ENCODE data around the gene KAT7. TPM values are rescaled to one million over a fixed set of nuclear protein-coding genes. Genes with fewer than 3 reads are reported as not detected.
A peak's percentile ranks its signal among the peaks of the same experiment; 100 is the strongest.

KAT7 gene
- total and polyA plus RNA-seq, 10 of the 15 experiments (the other 5 are each of a cell fraction or from before 2014, with no cell fraction given) = 6.6 to 45.8 (median 26.3) TPM

- SMC1A ChIA-PET (ENCODE audit: uncharacterized antibody, unreplicated experiment) = no interaction called here
- in situ Hi-C loops (cut with MboI) = no loop called here
- Histone ChIP-seq H4K20me1 (ENCODE audit: control insufficient read depth, insufficient read depth) (no peaks in the 10 kb centered on the region), H3K79me2 (ENCODE audit: control insufficient read depth, insufficient read depth, low read length) (no peaks in the 10 kb centered on the region), H3K9me3 (replicated peaks; ENCODE audit: control insufficient read depth, insufficient read depth, low read length) (no peaks in the 10 kb centered on the region), H3K4me3 (peak overlapping the region; percentile 70), H3K27ac (ENCODE audit: control insufficient read depth, insufficient read depth) (no peak overlapping the region), H3K27me3 (replicated peaks in 1 of 2; ENCODE audit: control insufficient read depth in 2 of 2, insufficient read depth in 2 of 2, low read length in 1 of 2) (no peaks in the 10 kb centered on the region; a peak in 3 of 4 replicates), H3K36me3 (ENCODE audit: control insufficient read depth in 2 of 2, insufficient read depth in 2 of 2, low read length in 1 of 2) (no peaks in the 10 kb centered on the region; a peak in 1 of 4 replicates), H2AFZ (ENCODE audit: control insufficient read depth, low read depth, low read length) (no peak overlapping the region; the same call in 1 of the 2 replicates), H3K4me1 (ENCODE audit: control insufficient read depth, insufficient read depth, low read length) (no peaks in the 10 kb centered on the region), H3K4me2 (ENCODE audit: control insufficient read depth, insufficient read depth) (peak overlapping the region; percentile 96), H3K9ac (ENCODE audit: control insufficient read depth, insufficient read depth, low read length) (peak overlapping the region; percentile 57)
- intact Hi-C loops (cut with micrococcal nuclease; ENCODE audit: unreplicated experiment) = loop anchor here (5.0 kb wide), 2 partner anchors 144 to 284 kb away; partner anchors contain the start of gene SLC35B1
- TF ChIP-seq EP300 (IDR thresholded peaks at IDR 0.05; ENCODE audit: borderline replicate concordance in 1 of 2, control insufficient read depth in 1 of 2, low read depth in 2 of 2, low read length in 2 of 2) = no peak
- TF ChIP-seq MTA3 (IDR thresholded peaks at IDR 0.05; ENCODE audit: borderline replicate concordance, low read length) = no peak
- BruUV-seq (replicated peaks) = no TSS peak
- CTCF ChIA-PET = interaction anchor here (1.1 kb wide), 1 partner anchor 281 kb away, joined by 3 read pairs; no protein-coding TSS in a partner anchor
- ATAC-seq (peak; percentile 15; the same call in 2 of the 3 replicates), DNase-seq (ENCODE audit: low read depth, low spot score) (no peak), FAIRE-seq (no peak)
- RAD21 ChIA-PET (ENCODE audit: unreplicated experiment) = no interaction called here
- POLR2A ChIA-PET = no interaction called here
- WGBS (ENCODE audit: insufficient coverage, insufficient replicate concordance, low lambda C conversion rate, missing lambda C conversion rate) = 18% methylated on average over 31 of the region's 61 CpGs
Observed at GRCh38 chr17:49850772-49851386, 62.4 kb downstream of the KAT7 start.

GRCh38 chr17:49851387-49852291 is 63.2 kb downstream of the KAT7 start:
- Histone ChIP-seq H3K9ac (ENCODE audit: control insufficient read depth, insufficient read depth, low read length) (peak overlapping the region; percentile 57), H3K27ac (ENCODE audit: control insufficient read depth, insufficient read depth) (no peak overlapping the region), H3K4me3 (peak overlapping the region; percentile 70), H3K4me2 (ENCODE audit: control insufficient read depth, insufficient read depth) (peak overlapping the region; percentile 96), H3K27me3 (replicated peaks in 1 of 2; ENCODE audit: control insufficient read depth in 2 of 2, insufficient read depth in 2 of 2, low read length in 1 of 2) (no peaks in the 10 kb centered on the region; a peak in 3 of 4 replicates), H3K36me3 (ENCODE audit: control insufficient read depth in 2 of 2, insufficient read depth in 2 of 2, low read length in 1 of 2) (no peaks in the 10 kb centered on the region), H2AFZ (ENCODE audit: control insufficient read depth, low read depth, low read length) (peak overlapping the region; percentile 84), H3K4me1 (ENCODE audit: control insufficient read depth, insufficient read depth, low read length) (no peaks in the 10 kb centered on the region), H3K79me2 (ENCODE audit: control insufficient read depth, insufficient read depth, low read length) (no peaks in the 10 kb centered on the region), H4K20me1 (ENCODE audit: control insufficient read depth, insufficient read depth) (no peaks in the 10 kb centered on the region), H3K9me3 (replicated peaks; ENCODE audit: control insufficient read depth, insufficient read depth, low read length) (no peaks in the 10 kb centered on the region)
- SMC1A ChIA-PET (ENCODE audit: uncharacterized antibody, unreplicated experiment) = no interaction called here
- DNase-seq (ENCODE audit: low read depth, low spot score) (no peak), ATAC-seq (peak; percentile 78), FAIRE-seq (peak; percentile 52)
- intact Hi-C loops (cut with micrococcal nuclease; ENCODE audit: unreplicated experiment) = loop anchor here (5.0 kb wide), 2 partner anchors 144 to 284 kb away; partner anchors contain the start of gene SLC35B1
- RAD21 ChIA-PET (ENCODE audit: unreplicated experiment) = interaction anchor here (0.7 kb wide), 1 partner anchor 148 kb away, joined by 3 read pairs; no protein-coding TSS in a partner anchor
- in situ Hi-C loops (cut with MboI) = no loop called here
- 11% methylated on average over 51 of the region's 55 CpGs for WGBS (ENCODE audit: insufficient coverage, insufficient replicate concordance, low lambda C conversion rate, missing lambda C conversion rate)
- POLR2A ChIA-PET = no interaction called here
- CTCF ChIA-PET = interaction anchor here (0.6 to 1.5 kb wide), 4 partner anchors 14 to 294 kb away, joined by 3 to 4 read pairs (median 4); no protein-coding TSS in a partner anchor
- no TSS peak for BruUV-seq (replicated peaks)
- TF ChIP-seq PKNOX1 (IDR thresholded peaks at IDR 0.05) (no peak; the same call in 1 of the 2 replicates), CREB1 (IDR thresholded peaks at IDR 0.05; ENCODE audit: low read depth) (0 out of 2 replicates have a peak, but pooled peaks have one; percentile 29), PAX8 (IDR thresholded peaks at IDR 0.05) (no peak), MTA2 (IDR thresholded peaks at IDR 0.05; ENCODE audit: low read depth) (0 out of 2 replicates have a peak, but pooled peaks have one; percentile 10), TBL1XR1 (IDR thresholded peaks at IDR 0.05; ENCODE audit: low read depth, low read length) (no peak), NR2F1 (conservative IDR thresholded peaks at IDR 0.05) (no peak), KAT2A (conservative IDR thresholded peaks at IDR 0.05; ENCODE audit: control insufficient read depth, low read depth, low read length) (no peak), ZNF217 (IDR thresholded peaks at IDR 0.05) (peak; percentile 30; the same call in 1 of the 2 replicates), TCF12 (IDR thresholded peaks at IDR 0.05; ENCODE audit: low read depth, low read length) (no peak), KDM1A (IDR thresholded peaks at IDR 0.05; ENCODE audit: borderline replicate concordance) (no peak), PAX5 (IDR thresholded peaks at IDR 0.05; ENCODE audit: borderline replicate concordance, low read depth, low read length) (no peak), CBFB (IDR thresholded peaks at IDR 0.05; ENCODE audit: low read depth) (no peak)

Data from GM12878 (cell line).